Measurements from ENCODE around the gene DTNB.

DTNB gene

DNA sequence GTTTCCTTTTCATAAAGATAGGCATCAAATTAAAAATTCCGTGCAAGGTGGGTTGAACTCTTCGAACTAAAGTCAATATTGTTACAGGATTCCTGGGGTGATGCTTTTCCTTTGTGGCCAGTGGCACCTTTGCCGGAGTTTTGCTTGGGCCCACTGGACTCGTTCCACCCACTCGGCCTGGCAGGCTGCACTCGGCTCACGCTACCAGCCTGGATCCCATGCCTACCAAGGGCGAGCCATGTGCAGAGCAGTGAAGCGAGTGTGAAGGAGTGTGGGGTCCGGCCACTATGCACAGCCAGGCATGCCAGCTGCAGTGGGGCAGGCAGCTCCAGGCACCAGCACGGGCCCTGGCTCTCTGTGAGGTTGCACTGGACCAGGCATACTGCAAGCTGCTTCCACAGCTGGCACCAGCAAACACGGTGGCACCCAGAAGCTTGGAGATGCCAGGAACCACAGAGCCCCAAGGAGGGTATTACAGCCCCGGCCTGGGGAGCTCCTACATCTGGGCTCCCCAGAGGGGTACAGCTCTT is 83.6 kb downstream of the DTNB start:
- H3K9me3 ChIP-seq (ENCODE audit: control insufficient read depth, insufficient read depth, low read length): no peaks in the 10 kb centered on the region
- H3K27ac ChIP-seq (ENCODE audit: low read depth, low read length): no peak overlapping the region
- H3K9ac ChIP-seq (ENCODE audit: low read depth, low read length): no peak overlapping the region
- no peak overlapping the region for H3K4me3 ChIP-seq (ENCODE audit: low read depth, low read length)
- no peaks in the 10 kb centered on the region for H3K36me3 ChIP-seq (ENCODE audit: control insufficient read depth, insufficient read depth, low read length)
- H3K4me1 ChIP-seq (ENCODE audit: control insufficient read depth, insufficient read depth, low read length): peaks cover 30% of the 10 kb centered on the region
- H3K27me3 ChIP-seq (ENCODE audit: control insufficient read depth, insufficient read depth, low read length): no peaks in the 10 kb centered on the region

DNA sequence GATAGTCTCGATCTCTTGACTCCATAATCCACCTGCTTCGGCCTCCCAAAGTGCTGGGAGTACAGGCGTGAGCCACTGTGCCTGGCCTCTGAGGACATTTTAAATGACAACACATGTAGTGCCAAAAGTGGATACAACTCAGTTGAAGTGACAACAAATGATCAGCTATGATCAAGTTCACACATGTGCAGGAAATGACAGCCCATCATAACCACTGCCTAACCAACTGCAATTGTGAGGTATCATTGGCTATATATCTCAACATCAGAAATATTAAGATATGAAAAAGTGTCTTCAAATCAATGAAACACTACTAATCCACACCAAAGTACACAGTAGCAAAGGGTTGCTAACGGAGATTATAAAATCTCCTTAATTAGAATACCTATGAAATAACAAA is 84.8 kb downstream of the DTNB start:
- no peaks in the 10 kb centered on the region for H3K27me3 ChIP-seq (ENCODE audit: control insufficient read depth, insufficient read depth, low read length)
- H3K4me1 ChIP-seq (ENCODE audit: control insufficient read depth, insufficient read depth, low read length): peaks cover 23% of the 10 kb centered on the region
- no peak overlapping the region for H3K4me3 ChIP-seq (ENCODE audit: low read depth, low read length)
- no peak overlapping the region for H3K27ac ChIP-seq (ENCODE audit: low read depth, low read length)
- no peaks in the 10 kb centered on the region for H3K9me3 ChIP-seq (ENCODE audit: control insufficient read depth, insufficient read depth, low read length)
- no peak overlapping the region for H3K9ac ChIP-seq (ENCODE audit: low read depth, low read length)
- H3K36me3 ChIP-seq (ENCODE audit: control insufficient read depth, insufficient read depth, low read length): no peaks in the 10 kb centered on the region

DNA sequence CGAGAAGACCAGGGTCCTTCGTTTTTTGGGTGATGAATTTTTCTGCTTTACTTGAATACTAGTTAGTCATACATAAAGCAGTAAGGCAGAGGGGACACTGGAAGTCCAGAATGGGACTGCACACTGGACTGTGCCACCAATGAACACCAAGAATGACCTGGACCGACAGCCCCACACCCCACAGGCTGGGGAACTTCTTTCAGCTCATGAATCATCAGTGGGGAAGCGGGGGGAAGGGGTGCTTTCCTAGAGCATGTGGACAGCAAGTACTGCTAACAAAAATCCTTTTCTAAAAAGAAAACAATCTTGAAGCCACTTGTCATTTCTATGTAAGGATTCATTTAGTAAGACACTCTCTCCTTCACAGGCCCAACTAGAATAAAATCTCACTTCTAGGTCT is 86.0 kb downstream of the DTNB start:
- Histone ChIP-seq H3K27me3 (ENCODE audit: control insufficient read depth, insufficient read depth, low read length) (no peaks in the 10 kb centered on the region), H3K9ac (ENCODE audit: low read depth, low read length) (no peak overlapping the region), H3K4me1 (ENCODE audit: control insufficient read depth, insufficient read depth, low read length) (peaks cover 14% of the 10 kb centered on the region; the same call in 1 of the 2 replicates), H3K9me3 (ENCODE audit: control insufficient read depth, insufficient read depth, low read length) (no peaks in the 10 kb centered on the region), H3K4me3 (ENCODE audit: low read depth, low read length) (no peak overlapping the region), H3K36me3 (ENCODE audit: control insufficient read depth, insufficient read depth, low read length) (no peaks in the 10 kb centered on the region), H3K27ac (ENCODE audit: low read depth, low read length) (no peak overlapping the region)

DNA sequence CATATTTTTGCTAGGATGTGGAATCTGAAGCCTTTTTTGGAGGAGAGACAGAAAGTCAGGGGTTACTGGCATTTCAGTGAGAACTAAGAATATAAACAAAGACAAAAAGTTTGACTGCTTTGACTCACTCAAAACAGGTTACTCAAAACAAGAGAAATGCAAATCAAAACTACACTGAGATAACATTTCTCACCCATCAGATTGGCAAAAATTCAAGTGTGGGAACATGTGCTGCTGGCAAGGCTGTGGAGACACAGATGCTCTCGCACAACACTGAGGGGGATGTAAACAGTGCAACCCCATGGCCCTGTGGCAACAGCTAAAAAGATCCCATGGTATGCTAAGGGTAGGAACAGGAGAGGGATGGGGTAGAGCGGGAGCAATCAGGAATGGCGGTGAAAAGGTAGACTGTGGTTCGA is 86.6 kb downstream of the DTNB start:
- H3K9ac ChIP-seq (ENCODE audit: low read depth, low read length): no peak overlapping the region

DNA sequence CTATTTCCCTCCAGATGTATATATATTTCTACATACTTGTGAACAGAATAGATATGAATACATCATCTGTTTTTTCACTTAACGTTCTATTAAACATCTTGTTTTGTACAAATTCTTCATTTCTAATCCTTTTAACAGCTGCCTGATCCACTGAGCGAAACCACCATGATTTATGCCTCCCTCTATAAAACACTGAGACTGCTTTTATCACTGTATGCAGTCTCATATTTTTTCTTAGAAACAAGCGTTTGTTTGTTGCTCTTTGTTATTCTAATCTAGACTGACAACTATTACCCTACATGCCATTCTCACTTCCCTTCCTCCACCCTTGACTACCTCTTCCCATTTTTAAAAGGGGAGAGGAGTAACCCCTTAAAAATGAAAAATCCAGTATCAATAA is 88.2 kb downstream of the DTNB start:
- Histone ChIP-seq H3K27me3 (ENCODE audit: control insufficient read depth, insufficient read depth, low read length) (no peaks in the 10 kb centered on the region), H3K9ac (ENCODE audit: low read depth, low read length) (no peak overlapping the region), H3K27ac (ENCODE audit: low read depth, low read length) (no peak overlapping the region), H3K36me3 (ENCODE audit: control insufficient read depth, insufficient read depth, low read length) (no peaks in the 10 kb centered on the region), H3K4me1 (ENCODE audit: control insufficient read depth, insufficient read depth, low read length) (peaks cover 14% of the 10 kb centered on the region; the same call in 1 of the 2 replicates), H3K4me3 (ENCODE audit: low read depth, low read length) (no peak overlapping the region), H3K9me3 (ENCODE audit: control insufficient read depth, insufficient read depth, low read length) (no peaks in the 10 kb centered on the region)

More for the DNA sequence above, 86.6 kb downstream of the DTNB start:
- no peak overlapping the region for H3K27ac ChIP-seq (ENCODE audit: low read depth, low read length)
- H3K4me1 ChIP-seq (ENCODE audit: control insufficient read depth, insufficient read depth, low read length): peaks cover 14% of the 10 kb centered on the region; the same call in 1 of the 2 replicates
- no peaks in the 10 kb centered on the region for H3K9me3 ChIP-seq (ENCODE audit: control insufficient read depth, insufficient read depth, low read length)
- H3K4me3 ChIP-seq (ENCODE audit: low read depth, low read length): no peak overlapping the region
- H3K36me3 ChIP-seq (ENCODE audit: control insufficient read depth, insufficient read depth, low read length): no peaks in the 10 kb centered on the region
- no peaks in the 10 kb centered on the region for H3K27me3 ChIP-seq (ENCODE audit: control insufficient read depth, insufficient read depth, low read length)

DNA sequence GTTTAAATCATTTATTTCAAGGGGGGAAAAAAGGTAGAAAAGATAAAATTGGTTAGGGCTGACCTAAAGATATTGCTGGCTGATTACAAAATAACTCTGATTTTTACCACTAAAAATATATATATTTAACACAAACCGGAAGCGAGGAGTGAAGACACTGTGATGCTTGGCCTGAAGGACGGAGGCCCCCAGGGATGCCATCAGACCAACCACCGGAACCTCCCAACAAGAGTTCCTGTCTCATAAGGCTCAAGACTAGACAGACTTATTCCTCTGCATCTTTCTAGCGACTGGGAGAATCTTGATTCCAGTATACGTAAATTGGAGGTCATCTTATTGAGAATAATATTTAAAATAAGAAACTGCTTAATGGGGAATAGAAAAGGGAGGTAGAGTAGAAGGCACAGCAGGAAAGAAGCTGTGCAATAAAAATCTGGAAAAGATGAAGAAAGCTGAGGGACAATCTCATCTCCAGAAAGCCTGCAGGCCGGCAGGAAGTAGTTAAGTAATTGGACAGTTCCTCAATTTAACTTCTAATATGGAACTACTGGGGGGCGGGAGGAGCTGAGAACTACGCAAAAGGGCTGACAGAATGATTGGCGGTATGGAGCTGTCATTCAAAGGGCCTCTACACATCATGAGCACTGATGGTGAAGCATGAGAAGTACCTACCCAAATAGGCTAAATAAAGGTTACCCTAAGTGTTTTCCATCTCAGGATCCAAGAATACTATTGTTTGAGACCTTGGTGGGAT is 91.1 kb downstream of the DTNB start:
- Histone ChIP-seq H3K27ac (ENCODE audit: low read depth, low read length) (no peak overlapping the region), H3K4me3 (ENCODE audit: low read depth, low read length) (no peak overlapping the region), H3K9ac (ENCODE audit: low read depth, low read length) (no peak overlapping the region), H3K36me3 (ENCODE audit: control insufficient read depth, insufficient read depth, low read length) (0 out of 2 replicates have a peak, but pooled peaks cover 9% of the 10 kb centered on the region), H3K4me1 (ENCODE audit: control insufficient read depth, insufficient read depth, low read length) (peaks cover 7% of the 10 kb centered on the region; the same call in 1 of the 2 replicates), H3K27me3 (ENCODE audit: control insufficient read depth, insufficient read depth, low read length) (no peaks in the 10 kb centered on the region), H3K9me3 (ENCODE audit: control insufficient read depth, insufficient read depth, low read length) (no peaks in the 10 kb centered on the region)

DNA sequence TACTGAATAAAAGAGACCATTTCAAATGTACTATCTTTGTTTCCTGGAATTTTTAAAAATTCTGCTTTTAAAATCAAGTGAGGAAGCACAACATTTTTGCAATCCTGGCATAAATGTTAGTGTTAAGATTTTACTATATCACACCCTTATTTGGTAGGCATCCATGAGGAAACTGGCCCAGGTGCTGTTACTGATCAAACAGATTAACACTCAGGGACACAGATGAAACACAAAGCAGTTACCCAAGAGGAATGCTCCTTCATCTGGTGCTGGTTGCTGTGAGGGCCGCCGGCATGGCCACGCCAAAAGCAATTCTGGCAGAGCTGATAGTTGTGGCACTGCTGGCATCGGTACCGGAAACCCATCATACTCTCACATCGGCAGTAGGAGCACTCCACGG is 96.8 kb downstream of the DTNB start:
- H3K9me3 ChIP-seq (ENCODE audit: control insufficient read depth, insufficient read depth, low read length): no peaks in the 10 kb centered on the region
- no peak overlapping the region for H3K9ac ChIP-seq (ENCODE audit: low read depth, low read length)
- no peaks in the 10 kb centered on the region for H3K27me3 ChIP-seq (ENCODE audit: control insufficient read depth, insufficient read depth, low read length)
- H3K4me3 ChIP-seq (ENCODE audit: low read depth, low read length): no peak overlapping the region
- no peak overlapping the region for H3K27ac ChIP-seq (ENCODE audit: low read depth, low read length)
- H3K4me1 ChIP-seq (ENCODE audit: control insufficient read depth, insufficient read depth, low read length): no peaks in the 10 kb centered on the region
- H3K36me3 ChIP-seq (ENCODE audit: control insufficient read depth, insufficient read depth, low read length): peaks cover 16% of the 10 kb centered on the region; the same call in 1 of the 2 replicates

DNA sequence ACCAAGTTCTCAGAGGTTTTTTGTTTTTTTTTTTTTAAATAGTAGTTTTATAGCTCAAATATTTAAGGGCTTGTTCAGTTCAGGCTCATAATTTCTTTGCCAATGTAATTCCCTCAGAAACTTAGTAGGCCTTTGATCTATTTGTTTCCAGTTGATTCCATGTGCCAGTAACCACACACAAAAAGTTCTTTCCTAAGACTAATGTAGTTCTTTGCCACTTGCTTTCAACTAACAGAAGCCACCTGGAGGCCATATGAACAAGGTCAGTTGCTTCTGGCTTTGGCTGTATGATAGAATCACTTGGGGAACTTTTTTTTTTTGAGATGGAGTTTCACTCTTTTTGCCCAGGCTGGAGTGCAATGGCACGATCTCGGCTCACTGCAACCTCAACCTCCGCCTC is 100.7 kb downstream of the DTNB start:
- H3K9ac ChIP-seq (ENCODE audit: low read depth, low read length): no peak overlapping the region
- H3K4me3 ChIP-seq (ENCODE audit: low read depth, low read length): no peak overlapping the region
- no peaks in the 10 kb centered on the region for H3K9me3 ChIP-seq (ENCODE audit: control insufficient read depth, insufficient read depth, low read length)
- no peaks in the 10 kb centered on the region for H3K27me3 ChIP-seq (ENCODE audit: control insufficient read depth, insufficient read depth, low read length)
- peaks cover 7% of the 10 kb centered on the region; the same call in 1 of the 2 replicates for H3K36me3 ChIP-seq (ENCODE audit: control insufficient read depth, insufficient read depth, low read length)
- no peak overlapping the region for H3K27ac ChIP-seq (ENCODE audit: low read depth, low read length)
- H3K4me1 ChIP-seq (ENCODE audit: control insufficient read depth, insufficient read depth, low read length): no peaks in the 10 kb centered on the region

DNA sequence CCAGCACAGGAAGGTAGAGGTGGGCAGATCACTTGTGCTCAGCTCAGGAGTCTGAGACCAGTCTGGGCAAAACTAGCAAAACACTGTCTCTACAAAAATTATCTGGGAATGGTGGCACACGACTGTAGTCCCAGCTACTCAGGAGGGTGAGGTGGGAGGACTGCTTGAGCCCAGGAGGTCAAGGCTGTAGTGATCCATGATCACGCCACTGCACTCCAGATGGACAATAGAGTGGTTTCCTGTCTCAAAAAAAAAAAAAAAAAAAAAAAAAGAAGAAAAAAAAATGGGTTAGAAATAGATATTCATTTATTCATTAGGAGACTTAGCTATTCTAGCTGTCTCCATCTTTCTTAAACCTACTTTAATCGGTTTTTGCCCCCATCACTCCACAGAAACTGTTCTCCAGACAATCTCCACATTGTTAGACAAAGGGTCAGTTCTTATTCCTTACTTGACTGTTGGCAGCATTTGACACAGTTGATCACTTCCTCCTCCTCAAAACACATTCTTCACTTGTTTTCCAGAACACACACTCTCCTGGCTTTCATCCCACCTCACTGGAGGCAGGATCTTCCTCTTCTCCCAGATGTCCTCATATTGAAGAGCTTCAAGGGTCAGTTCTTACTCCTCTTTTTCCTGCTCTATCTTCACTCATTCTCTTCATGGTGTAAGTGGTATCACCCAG is 103.1 kb downstream of the DTNB start:
- H3K27ac ChIP-seq (ENCODE audit: low read depth, low read length): no peak overlapping the region
- H3K36me3 ChIP-seq (ENCODE audit: control insufficient read depth, insufficient read depth, low read length): no peaks in the 10 kb centered on the region
- H3K27me3 ChIP-seq (ENCODE audit: control insufficient read depth, insufficient read depth, low read length): no peaks in the 10 kb centered on the region
- H3K4me3 ChIP-seq (ENCODE audit: low read depth, low read length): no peak overlapping the region
- no peaks in the 10 kb centered on the region for H3K4me1 ChIP-seq (ENCODE audit: control insufficient read depth, insufficient read depth, low read length)
- no peaks in the 10 kb centered on the region for H3K9me3 ChIP-seq (ENCODE audit: control insufficient read depth, insufficient read depth, low read length)
- no peak overlapping the region for H3K9ac ChIP-seq (ENCODE audit: low read depth, low read length)

DNA sequence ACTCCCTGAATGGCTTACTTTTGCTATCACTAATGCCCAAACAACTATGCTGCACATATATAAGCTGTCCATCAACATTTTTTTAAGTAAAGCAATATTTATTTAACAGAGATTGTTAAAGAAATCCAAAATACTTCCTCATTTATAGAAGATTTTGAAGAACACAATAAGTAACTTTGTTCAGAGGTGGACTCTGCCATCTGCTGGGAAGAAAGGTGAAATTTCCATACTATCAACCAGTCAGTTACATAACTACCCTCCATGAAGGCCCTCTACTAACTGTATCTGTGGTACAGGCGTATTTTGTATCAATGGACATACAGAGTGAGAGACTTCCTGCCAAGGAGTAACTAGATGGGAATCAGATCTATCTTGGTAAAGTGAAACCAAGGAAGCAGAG is 106.0 kb downstream of the DTNB start:
- Histone ChIP-seq H3K27me3 (ENCODE audit: control insufficient read depth, insufficient read depth, low read length) (no peaks in the 10 kb centered on the region), H3K4me3 (ENCODE audit: low read depth, low read length) (no peak overlapping the region), H3K9me3 (ENCODE audit: control insufficient read depth, insufficient read depth, low read length) (no peaks in the 10 kb centered on the region), H3K27ac (ENCODE audit: low read depth, low read length) (no peak overlapping the region), H3K4me1 (ENCODE audit: control insufficient read depth, insufficient read depth, low read length) (no peaks in the 10 kb centered on the region), H3K9ac (ENCODE audit: low read depth, low read length) (no peak overlapping the region), H3K36me3 (ENCODE audit: control insufficient read depth, insufficient read depth, low read length) (no peaks in the 10 kb centered on the region)

DNA sequence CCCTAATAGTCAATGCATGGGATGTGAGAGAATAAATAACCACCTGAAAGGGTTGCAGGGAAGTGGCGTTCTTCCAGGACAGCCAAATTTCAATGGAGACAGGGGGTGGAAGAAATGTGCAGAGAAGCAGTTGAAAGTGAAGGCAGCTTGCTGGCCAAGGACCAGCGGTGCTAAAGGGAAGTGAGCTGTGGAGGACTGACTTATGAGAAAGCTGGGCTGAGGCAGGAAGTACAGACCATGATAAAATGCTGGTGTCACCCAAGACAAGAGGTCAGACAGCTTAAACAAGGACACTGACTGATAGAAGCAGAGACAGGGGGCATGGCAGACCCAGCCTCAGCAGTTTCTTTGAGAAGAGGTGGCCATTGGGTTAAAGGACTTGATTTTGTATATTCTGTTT is 106.7 kb downstream of the DTNB start:
- Histone ChIP-seq H3K4me1 (ENCODE audit: control insufficient read depth, insufficient read depth, low read length) (no peaks in the 10 kb centered on the region), H3K9ac (ENCODE audit: low read depth, low read length) (no peak overlapping the region), H3K27ac (ENCODE audit: low read depth, low read length) (no peak overlapping the region)

More for the DNA sequence above, 106.7 kb downstream of the DTNB start:
- H3K27me3 ChIP-seq (ENCODE audit: control insufficient read depth, insufficient read depth, low read length): no peaks in the 10 kb centered on the region
- no peak overlapping the region for H3K4me3 ChIP-seq (ENCODE audit: low read depth, low read length)
- H3K36me3 ChIP-seq (ENCODE audit: control insufficient read depth, insufficient read depth, low read length): no peaks in the 10 kb centered on the region
- no peaks in the 10 kb centered on the region for H3K9me3 ChIP-seq (ENCODE audit: control insufficient read depth, insufficient read depth, low read length)

Measured in HUES48 (cell line).